Stimulated activated CD4-positive, alpha-beta T cell treated with anti-CD3 and anti-CD28 coated beads, Interleukin-1b, Interleukin-23, amount 100 ng/mL, for 1 hour (primary cell): Measurements from ENCODE around the gene SLITRK2.

Experiments
- DNase-seq, 2 donors: peaks; one replicate each; pipeline ENCODE4 v3.0.0-alpha.2; 2020; ENCODE audit warnings: low read depth in 2 of 2

SLITRK2 gene

DNA sequence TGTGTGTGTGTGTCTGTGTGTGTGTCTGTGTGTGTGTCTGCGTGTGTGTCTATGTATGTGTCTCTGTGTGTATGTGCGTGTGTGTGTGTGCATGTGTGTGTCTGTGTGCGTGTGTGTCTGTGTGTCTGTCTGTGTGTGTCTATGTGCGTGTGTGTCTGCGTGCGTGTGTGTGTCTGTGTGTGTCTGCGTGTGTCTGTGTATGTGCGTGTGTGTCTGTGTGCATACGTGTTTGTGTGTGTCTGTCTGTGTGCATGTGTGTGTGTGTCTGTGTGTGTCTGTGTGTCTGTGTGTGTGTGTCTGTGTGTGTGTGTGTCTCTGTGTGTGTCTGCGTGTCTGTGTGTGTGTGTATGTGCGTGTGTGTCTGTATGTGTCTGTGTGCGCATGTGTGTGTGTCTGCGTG is 35.6 kb downstream of the SLITRK2 start:
- no peak for DNase-seq

DNA sequence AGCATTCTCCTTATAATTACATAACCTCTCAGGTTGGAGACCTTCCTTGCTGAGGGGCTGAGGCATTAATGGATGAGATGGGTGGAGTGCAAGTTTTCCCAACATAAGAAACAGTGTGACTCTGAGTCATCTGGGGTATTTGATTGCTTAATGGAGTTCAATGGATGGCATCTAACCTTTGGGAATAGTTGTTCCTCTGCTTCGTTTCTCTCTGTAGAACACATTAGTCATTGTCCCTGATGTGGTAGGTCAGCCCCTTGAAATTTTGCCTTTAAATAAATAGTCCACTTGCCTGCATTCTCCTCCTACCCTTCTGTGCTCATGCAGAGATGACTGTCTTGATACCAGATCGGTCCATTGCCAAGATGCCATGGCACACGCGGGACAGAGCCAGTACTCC is 38.6 kb downstream of the SLITRK2 start:
- no peak for DNase-seq

- DNase-seq, result no peak
Measured at GRCh38 chrX:145861818-145862217, 44.2 kb downstream of the SLITRK2 start.

- no peak for DNase-seq
Measured at GRCh38 chrX:145865082-145865481, 47.5 kb downstream of the SLITRK2 start.
